NCI-H446 (cell line): ENCODE data around the gene CNTNAP2.

ENCODE experiments used
- DNase-seq, 2 experiments: peaks; one replicate each; lab custom pipeline; 2025; lab: John Stamatoyannopoulos, UW

The CNTNAP2 gene

DNA sequence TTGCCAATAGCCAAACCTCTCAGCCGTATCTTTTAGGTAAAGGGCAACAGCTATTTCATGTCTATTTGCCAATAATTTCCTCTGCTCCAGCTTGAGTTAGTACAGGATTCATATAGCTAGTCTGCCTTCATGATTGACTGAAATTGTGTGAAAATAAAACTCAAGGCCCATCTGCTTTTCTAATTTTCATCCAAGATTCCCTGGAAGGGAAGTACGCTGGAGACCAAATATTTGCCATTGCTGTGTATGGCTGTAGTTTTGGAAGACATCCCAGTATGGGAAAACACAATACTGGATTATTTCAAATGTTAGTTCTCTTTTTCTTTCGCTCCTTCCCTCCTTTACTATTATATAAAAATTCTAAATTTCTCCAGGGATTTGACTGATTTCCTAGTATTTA lies 652.4 kb downstream of the CNTNAP2 start:
- DNase-seq = peak; percentile 85 to 94

- peak in 1 of 2 experiments; percentile 16 for DNase-seq
Observed at GRCh38 chr7:146772601-146773000, 656.0 kb downstream of the CNTNAP2 start.

GRCh38 chr7:146773506-146773905 lies 656.9 kb downstream of the CNTNAP2 start:
- no peak for DNase-seq

GRCh38 chr7:146781352-146782116 lies 664.9 kb downstream of the CNTNAP2 start:
- no peak for DNase-seq

DNA sequence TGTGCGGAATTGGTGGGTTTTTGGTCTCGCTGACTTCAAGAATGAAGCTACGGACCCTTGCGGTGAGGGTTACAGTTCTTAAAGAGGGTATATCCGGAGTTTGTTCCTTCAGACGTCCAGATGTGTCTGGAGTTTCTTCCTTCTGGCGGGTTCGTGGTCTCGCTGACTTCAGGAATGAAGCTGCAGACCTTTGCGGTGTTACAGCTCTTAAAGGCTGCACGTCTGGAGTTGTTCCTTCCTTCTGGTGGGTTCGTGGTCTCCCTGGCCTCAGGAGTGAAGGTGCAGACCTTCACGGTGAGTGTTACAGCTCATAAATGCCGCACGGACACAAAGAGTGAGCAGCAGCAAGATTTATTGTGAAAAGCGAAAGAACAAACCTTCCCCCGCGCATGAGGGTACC lies 670.7 kb downstream of the CNTNAP2 start:
- no peak for DNase-seq

DNA sequence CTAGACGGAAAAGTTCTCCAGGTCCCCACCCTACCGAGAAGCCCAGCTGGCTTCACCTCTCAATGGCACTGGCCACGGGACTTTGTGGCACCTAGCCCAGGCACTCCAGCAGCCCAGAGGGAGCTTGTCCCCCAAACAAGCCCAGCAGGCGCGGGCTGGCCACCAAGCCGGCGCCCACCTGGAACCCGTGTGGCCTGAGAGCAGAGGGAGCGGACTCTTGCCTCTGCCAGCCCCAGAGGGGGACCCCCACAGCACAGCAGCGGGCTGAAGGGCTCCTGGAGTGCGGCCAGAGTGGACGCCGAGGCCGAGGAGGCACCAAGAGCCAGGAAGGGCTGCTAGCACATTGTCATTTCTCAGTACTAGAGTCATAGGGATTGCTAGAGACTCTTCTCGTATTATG lies 671.4 kb downstream of the CNTNAP2 start:
- DNase-seq = no peak

DNA sequence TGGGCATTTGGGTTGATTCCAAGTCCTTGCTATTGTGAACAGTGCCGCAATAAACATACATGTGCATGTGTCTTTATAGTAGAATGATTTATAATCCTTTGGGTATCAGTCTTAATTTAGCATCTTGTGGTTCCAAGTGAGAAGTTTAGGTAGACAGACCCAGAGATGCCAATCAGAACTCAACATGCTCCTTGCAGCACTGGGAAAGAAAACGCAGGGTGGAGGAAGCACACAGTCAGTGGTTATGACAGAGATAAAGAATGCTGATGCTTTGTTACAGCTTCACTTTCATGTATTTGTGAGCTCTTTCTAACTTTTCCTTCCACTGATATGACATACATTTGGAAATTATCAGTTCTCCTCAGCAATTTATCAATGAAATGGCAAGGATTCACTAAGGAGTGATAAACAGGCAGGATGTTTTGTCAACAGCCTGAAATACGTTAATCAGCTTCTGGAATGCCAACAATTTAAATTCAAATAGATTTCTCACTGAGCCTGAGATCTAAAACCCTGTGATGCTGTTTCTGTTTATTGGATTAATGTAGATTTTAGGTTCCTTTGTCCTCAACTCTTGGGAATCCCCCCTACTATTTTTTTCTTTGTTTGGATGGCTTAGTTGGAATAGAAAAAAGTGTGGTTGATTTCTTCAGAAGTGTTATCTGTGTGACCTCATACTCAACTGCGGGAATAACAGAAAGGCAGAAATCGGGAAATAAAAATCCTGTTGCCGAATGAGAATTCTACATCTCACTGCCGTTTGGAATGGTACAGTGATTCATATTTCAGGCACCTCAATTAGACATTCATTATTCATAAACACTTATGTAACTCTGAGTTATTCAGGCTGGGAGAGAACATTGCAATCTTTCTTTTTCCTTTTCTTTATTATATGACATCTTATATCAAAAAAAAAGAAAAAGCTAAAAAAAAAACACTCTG lies 675.0 kb downstream of the CNTNAP2 start:
- DNase-seq = no peak

DNA sequence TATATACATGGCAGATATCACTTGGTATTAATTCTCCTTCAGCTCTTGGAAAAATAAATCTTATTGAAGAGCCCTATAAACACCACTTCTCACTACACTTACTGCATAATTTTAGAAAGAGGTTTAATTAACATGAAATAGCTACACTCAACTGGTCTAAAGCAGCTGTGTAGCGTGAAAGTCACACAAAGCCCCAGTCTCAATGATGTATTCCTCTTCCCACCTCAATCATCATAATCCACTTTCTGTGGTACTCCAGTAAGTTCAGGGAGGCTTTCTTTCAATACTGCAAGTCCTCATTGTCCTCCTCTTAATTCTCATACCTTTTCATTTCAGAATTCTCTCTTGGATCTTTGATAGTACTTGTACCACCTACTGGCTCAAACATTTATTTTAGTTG lies 688.0 kb downstream of the CNTNAP2 start:
- DNase-seq = no peak

GRCh38 chr7:146805082-146805481 lies 688.5 kb downstream of the CNTNAP2 start:
- no peak for DNase-seq

DNA sequence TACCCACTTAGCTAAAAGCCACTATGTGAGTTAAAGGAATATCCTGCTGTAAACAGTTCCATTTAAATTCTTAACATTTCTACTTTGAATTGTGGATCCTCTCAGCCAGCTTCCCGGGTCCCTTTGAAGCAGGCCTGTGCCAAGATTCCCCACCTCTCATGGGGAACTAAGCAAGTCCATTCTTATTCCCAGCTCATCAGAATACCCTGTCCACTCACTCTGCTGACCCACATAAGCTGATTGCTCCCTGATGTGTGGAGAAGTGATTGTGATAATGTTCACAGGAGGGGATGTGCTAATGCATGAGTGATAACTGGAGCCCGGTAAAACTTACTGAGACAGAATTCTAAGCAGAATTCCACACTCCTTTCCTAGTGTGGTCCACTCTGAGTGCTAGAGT lies 709.7 kb downstream of the CNTNAP2 start:
- DNase-seq = no peak

- DNase-seq = no peak
Observed at GRCh38 chr7:146830686-146831085, 714.1 kb downstream of the CNTNAP2 start.

- peak in 1 of 2 experiments; percentile 12 for DNase-seq
Observed at GRCh38 chr7:146831875-146832274, 715.3 kb downstream of the CNTNAP2 start.

DNA sequence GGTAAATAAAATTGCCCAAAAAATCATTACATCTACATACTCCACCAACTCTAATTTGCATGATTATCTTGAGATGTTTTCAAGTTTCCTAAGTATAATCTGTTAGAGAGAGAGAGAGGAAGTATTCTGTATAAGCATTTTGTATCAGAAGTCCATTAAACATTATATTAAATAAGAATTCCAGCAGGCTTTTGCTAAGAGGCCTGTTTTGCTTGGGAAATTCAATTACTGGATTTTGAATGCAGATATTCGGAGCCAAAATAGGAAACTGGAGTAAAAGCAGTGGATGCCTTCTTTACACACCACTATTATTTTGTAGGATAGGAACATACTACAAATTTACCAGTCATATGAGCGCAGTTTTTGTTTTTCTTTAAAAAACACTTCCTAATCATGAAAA lies 727.8 kb downstream of the CNTNAP2 start:
- no peak for DNase-seq

DNA sequence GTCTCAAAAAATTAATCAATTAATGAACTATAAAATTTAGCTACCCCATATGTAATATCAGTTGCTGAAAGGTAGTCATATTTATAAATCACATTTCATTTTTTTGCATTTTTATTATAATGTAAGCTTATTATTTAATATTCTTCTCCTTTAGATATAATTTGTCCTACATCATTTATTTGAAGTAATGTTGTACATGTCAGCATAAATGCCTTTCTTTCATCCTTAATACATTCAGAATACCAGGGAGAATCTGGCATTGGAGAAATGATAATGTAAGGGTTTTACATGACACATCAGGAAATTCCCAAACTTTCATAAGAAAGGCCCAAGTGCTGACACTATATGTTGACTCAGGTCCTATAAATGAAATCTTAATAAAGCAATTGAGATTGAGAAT lies 742.1 kb downstream of the CNTNAP2 start:
- no peak for DNase-seq

DNA sequence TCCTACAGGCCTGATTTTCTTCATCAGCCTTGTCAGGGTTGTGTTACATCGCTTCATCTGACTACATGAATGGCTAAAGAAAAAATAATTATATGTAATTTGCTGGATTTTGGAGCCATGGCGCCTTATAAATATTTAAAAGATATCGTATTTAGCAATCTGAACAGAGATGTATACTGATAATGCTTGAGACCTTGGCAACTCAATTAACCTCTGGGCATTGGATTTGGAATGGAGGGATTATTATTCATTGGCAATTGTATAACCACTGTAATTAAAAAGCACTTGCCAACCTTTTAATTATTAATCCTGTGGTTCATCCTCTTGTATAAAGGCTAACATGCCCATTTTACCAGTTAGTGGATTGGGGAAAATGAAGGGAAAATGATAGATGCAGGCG lies 745.1 kb downstream of the CNTNAP2 start:
- DNase-seq = no peak

- peak; percentile 30 to 50 for DNase-seq
Observed at GRCh38 chr7:146862415-146862814, 745.8 kb downstream of the CNTNAP2 start.

DNA sequence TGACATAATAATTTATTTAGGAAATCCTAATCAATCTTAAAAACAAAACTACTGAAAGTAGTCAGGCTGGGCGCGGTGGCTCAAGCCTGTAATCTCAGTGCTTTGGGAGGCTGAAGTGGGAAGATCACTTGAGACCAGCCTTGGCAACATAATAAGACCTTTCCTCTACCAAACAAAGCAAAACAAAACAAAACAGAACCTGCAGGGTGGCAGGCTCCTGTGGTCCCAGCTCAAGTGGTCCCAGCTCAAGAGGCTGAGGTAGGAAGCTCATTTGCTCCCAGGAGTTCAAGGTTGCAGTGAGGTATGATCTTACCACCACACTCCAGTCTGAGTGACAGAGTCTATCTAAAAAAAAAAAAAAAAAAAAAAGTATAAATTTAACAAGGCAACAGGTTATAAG lies 748.0 kb downstream of the CNTNAP2 start:
- no peak for DNase-seq

DNA sequence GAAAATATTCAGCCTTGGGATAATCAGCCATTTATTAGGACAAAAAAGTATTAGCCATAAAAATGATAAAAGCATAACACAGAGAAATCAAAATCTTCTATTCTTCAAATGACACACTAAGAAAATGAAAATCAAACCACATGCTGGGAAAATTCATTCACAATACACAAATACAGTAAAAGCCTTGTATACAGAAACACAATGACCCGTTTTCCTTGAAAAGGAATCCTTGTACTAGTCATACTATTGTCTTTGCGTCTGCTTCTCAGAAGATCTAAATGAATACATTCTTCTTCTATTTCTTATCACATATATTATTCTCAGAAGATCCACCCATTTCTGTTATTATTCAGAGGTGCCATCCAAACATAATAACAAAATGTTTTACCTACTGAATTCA lies 749.1 kb downstream of the CNTNAP2 start:
- no peak for DNase-seq

DNA sequence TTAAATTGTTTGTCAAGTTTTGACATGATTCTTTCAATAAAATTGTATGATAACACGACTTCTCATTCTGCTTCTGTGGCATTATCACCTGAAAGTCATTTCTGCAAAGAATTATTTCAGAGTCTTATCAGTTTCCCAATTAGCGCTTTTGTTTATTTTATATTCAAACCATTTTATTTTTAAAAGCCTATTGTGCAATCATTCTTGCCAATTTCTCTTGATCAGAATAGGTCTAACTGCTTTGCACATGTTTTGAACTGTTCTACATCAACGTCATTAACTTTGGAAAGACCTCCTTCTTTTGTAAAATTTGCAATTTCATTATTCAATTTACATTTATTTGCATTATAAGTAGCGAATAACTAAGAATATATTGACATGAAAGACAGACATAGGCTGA lies 758.1 kb downstream of the CNTNAP2 start:
- DNase-seq = no peak

DNA sequence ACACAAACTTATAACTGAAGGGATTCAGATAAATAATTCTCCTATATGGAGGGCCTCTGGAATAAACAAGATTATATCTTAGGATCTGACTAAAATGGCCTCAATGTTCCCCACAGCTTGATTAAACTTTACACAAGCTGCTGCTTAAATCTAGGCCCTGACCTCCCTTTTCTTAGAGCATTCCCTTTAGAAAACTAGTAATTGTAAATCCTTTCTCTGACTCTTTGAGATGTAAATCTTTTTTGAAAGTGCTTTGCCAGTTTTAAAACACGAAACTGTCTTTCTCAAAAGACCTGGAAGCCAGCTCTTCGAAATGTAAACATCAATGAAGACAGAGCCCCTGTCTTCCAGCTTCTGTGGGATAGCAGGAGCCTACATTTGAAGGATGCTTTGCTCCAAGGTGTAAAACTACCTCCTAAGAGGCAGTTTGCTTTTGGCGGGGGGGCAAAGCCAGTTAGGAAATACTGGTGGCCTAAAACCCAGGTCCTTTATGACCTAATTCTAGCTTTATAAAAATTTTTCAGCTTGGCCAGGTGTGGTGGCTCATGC lies 758.7 kb downstream of the CNTNAP2 start:
- no peak for DNase-seq

GRCh38 chr7:146875981-146876380 lies 759.4 kb downstream of the CNTNAP2 start:
- DNase-seq = peak in 1 of 2 experiments; percentile 7

DNA sequence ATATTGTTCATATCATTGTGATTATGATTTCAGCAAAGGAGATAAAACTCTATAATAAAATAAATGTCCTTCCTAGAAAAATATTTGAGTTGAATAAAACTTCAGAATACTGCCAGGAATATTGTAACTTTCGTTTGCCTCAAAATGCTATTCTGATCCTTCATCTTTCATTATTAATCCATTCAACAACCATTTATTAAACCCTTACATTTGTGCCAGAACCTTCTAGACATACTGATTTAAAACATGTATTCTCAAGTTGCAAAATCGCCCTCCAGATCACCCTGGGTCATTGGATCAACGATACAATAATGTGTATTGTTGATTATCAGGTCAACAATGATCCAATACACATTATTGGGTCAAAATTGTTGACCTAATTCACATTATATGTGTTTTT lies 759.8 kb downstream of the CNTNAP2 start:
- DNase-seq = no peak

DNA sequence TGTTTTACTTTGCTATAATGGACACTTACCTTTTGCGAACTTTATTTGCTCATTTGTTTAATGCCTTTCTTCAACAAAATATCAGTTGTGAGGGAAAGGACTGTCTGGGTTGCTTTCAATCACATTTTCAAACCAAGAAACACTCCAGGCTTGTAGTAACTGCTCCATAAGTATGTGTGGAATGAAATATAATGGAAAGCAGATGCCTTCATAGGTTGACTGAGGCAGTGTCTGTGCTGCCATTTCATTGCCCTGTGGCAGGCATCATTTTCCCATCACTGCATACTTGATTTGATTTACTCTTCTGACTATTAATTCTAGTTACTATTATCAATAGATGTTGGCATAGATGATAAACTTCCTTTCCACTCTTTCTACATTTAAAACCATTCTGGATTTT lies 762.3 kb downstream of the CNTNAP2 start:
- DNase-seq = no peak
